ENCODE measurements around the gene CMTM5.
"Not testable (repeated sequence)": the region's sequence is repeated elsewhere in the genome, so short reads cannot be mapped to it uniquely, and the experiment has no call there.

CMTM5 gene

GRCh38 chr14:23400496-23401149 is 23.8 kb downstream of the CMTM5 start:
- not testable (repeated sequence) for DNase-seq

DNA sequence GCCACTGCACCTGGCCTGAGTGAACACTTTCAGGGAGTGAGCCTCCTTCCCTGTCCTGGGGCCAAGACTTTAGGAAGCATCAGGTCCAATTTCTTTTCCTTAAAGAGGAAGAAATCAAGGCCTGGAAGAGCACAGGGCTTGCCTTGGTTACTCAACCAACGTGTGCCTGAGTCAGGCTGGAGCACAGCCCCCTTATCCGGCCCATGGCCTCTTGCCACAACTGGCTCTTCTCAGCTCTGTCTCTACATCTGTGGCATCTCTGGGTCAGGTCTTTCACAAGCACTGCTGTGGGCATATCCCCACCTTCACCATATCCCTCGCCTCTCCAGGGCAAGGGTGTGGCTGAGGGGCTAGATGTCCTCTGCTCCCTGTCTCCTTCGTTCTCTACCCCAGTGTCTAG is 24.4 kb downstream of the CMTM5 start:
- no peak for DNase-seq

DNA sequence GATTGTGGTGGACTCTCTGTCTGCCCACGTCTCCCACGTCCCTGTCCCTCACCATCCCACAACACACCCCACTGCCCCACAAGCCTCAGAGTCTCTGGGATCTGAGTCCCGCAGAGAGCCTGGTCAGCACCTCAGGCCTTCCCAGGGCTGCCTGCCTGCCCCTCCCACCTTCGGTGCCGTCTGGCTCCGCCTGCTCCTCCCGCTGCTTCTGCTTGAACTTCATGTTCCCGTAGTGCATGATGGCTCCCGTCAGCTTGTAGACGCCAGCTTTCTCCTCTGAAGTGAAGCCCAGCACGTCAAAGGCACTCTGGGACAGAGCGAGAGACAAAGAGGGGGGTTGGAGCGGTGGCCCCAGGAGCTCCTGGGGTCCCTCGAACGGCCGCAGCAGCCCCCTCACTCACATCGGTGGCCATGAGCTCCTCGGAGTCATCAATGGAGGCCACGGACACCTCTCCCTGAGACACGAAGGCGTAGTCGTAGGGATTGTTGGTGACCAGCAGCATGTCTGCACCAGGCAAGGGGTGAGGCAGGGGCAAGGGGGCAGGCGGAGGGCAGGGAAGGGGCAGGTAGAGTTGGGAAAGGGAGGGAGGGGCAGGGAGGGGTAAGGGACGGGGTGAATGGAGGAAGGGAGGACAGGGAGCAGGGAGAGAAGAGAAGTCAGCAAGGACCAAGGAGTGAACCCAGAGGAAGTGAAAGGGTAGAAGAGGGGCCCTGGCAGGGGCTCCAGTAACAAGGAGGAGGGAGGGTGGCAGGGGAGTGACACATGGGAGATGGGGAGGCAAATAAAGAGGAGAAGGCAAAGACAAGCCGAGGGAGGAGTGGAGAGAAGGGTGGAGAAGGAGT is 25.7 kb downstream of the CMTM5 start:
- no peak for DNase-seq

GRCh38 chr14:23403139-23403438 is 26.2 kb downstream of the CMTM5 start:
- no peak for DNase-seq

DNA sequence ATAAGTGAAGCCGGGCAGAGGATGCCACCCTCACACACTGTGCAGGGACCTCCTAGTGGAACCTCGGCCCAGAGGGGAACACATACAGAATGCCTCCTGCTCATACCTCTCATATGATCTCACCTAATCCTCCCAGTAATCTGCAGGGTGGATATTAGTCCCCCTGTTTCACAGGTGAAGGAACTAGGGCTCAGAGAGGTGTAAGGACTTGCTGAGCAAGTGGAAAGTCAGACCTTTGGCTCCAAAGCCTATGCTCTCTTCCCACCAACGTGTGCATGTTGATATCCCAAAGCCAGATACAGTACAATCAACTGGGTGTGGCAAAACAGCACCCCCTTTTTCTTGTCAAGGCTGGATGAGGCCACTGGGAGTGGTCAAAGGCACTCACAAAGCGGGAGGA is 27.1 kb downstream of the CMTM5 start:
- no peak for DNase-seq

GRCh38 chr14:23404331-23404900 is 27.6 kb downstream of the CMTM5 start:
- DNase-seq, result no peak

GRCh38 chr14:23405096-23405495 is 28.2 kb downstream of the CMTM5 start:
- no peak for DNase-seq

DNA sequence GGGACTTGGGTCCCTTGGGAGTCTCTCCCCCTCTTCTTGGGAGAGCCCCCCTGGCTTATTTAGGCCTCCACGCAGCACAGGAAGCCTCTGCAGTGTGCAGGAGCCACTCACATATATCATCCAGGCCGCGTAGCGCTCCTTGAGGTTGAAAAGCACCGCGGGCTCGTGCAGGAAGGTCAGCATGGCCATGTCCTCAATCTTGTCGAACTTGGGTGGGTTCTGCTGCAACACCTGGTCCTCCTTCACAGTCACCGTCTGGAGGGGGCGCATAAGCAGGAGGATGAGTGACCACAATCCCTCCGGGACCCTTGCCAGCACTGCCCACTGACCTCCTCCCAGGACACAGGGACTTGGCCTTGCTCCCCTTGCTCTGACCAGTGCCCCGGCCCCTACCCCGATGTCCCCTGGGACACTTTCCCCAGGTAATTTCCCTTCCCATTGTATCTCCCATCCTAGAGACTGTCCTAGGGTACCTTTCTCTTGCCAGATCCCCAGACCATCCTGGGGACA is 28.7 kb downstream of the CMTM5 start:
- no peak for DNase-seq

- DNase-seq, result no peak
Observed at GRCh38 chr14:23406244-23406643, 29.4 kb downstream of the CMTM5 start.

DNA sequence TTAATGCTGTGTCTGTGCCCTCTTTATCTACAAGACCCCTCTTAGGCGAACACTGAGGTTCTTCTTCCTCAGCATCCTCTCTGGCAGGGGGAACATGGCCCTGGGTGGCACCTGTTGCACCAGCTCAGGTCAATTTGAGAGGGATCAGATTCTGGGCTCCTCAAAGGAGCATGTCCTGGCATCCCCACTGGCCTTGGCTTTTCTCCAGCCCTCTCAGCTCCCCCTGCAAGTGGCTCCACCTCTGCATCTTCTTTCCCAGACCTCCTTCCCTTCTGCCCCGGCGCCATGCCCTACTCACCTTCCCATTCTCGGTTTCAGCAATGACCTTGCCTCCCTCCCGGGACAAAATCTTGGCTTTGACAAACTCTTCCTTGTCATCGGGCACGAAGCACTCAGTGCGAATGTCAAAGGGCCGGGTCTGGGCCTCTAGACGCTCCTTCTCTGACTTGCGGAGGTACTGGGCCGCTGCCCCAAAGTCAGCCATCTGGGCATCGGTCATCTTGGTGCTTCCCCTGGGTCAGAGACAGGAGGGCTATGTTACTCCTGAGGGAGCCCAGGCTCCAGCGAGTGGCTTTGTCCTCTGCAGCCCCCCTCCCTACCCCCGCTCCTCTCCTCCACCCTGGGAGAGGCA is 30.0 kb downstream of the CMTM5 start:
- no peak for DNase-seq

GRCh38 chr14:23407516-23408306 is 30.9 kb downstream of the CMTM5 start, which contains the start of gene MYH6:
Gene MYH6 (minus strand): TSS chr14:23408273. CDS start chr14:23407223, 1,050 bp downstream.
- no peak for DNase-seq

DNA sequence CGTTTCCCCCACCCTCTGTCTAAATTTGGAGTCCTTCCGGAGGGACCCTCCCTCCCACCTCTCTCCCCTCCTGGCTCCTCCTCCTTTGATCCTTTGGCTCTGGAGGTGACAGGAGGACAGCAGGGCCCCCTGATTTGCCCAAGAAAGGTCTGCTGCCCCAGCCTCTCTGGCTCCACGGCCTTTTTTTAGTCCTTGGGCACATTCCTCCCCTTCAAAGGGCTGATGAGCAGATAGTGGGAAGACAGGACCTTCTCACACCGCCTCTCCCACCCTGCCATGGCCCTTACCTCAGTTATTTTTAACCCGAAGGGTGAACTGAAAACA is 31.4 kb downstream of the CMTM5 start:
- no peak for DNase-seq

DNA sequence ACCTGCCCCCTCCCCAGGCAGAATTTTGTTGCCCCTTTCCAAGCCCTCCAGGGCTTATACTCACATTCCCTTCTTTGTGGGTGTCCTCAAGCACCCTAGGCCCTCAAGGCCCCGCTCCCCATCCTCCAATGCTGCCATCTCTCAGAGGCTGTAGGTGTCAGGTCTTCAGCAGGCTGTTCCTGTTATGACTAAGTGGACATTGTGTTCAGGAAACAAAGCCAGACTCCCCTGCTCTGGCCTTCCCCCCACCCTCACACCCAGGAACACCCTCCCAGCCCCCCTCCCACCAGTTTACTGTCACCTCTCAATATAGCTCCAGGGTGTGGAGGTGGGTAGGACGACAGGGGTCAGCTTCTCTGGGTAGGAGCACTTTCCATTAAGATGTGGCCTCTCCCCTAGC is 32.6 kb downstream of the CMTM5 start:
- DNase-seq, result no peak

DNA sequence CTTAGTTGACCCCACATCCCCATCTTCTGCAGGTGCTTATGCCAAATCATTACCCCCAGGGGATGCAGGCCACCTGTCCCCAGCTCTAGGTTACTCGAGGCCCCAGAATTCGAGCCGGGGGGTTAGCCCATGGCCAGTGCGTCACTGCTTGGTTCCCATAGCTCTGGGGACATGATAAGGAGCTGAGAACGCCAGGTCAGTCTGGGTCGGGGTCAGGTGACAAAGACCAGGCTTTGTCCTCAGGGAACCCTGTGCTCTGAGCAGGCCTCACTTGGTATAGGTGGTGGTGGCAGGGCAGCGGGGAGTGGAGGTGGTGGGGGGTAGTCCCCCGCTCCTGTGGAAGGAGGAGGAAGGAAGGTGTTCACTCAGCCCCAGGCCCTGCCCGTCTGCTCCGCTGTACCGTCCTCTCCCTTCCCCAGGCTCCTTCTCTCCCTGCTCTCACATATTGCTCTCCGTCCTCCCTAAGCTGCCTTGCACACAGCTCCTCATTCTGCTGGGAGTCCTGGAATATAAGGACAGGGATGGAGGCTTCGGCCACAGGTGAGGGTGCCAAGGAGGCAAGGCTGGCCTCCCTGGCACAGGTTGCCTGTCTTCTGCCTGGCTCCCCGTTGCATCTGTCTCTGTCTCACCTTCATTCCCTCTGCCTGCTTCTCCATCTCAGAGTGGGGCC is 33.3 kb downstream of the CMTM5 start:
- DNase-seq, result no peak

- no peak for DNase-seq
Observed at GRCh38 chr14:23411563-23412525, 35.0 kb downstream of the CMTM5 start.

GRCh38 chr14:23413681-23414080 is 36.8 kb downstream of the CMTM5 start:
- no peak for DNase-seq

- DNase-seq, result no peak
Observed at GRCh38 chr14:23414254-23414653, 37.4 kb downstream of the CMTM5 start.

- DNase-seq, result no peak
Observed at GRCh38 chr14:23414906-23415820, 38.3 kb downstream of the CMTM5 start.

GRCh38 chr14:23415821-23416778 is 39.3 kb downstream of the CMTM5 start:
- no peak for DNase-seq

Measured in CD4-positive, alpha-beta T cell treated with Interleukin-12 subunit alpha and Interleukin-12 subunit beta, for 1 hour (primary cell).